HS-27A (cell line): ENCODE measurements around the gene COPE.

ENCODE experiments used
- DNase-seq: peaks from one replicate; pipeline ENCODE4 v3.0.0-alpha.2; 2012; ENCODE audit warnings: low read depth, missing footprints

COPE gene

GRCh38 chr19:18851673-18852325 is 67.4 kb downstream of the COPE start:
- DNase-seq: no peak

- no peak for DNase-seq
These were observed 68.5 kb downstream of the COPE start for GRCh38 chr19:18850471-18851375.

- no peak for DNase-seq
These were observed 69.3 kb downstream of the COPE start for GRCh38 chr19:18849838-18850400.
